Erythroblast (primary cell): ENCODE measurements around the gene OR2L2.

Experiments
- GATA1 ChIP-seq: IDR thresholded peaks from 2 replicates; pipeline ENCODE4 v1.6.1; 2011; ENCODE audit warnings: low read depth, mild to moderate bottlenecking, control low read depth, low read length, moderate library complexity
- POLR2A ChIP-seq: IDR thresholded peaks from 2 replicates; pipeline ENCODE4 v1.6.1; 2011; ENCODE audit warnings: mild to moderate bottlenecking, low read length

GRCh38 chr1:248013229-248013710 lies 16.6 kb upstream of the OR2L2 start, which contains the start of gene OR2L5:
- TF ChIP-seq POLR2A (no peak), GATA1 (no peak)
